ENCODE data around the gene TSC22D2. TPM values are rescaled to one million over a fixed set of nuclear protein-coding genes. Genes with fewer than 3 reads are reported as not detected.

TSC22D2 gene
- total and polyA plus RNA-seq, 2 experiments from 2014 or later = 34.9 to 38.8 TPM

GRCh38 chr3:150464684-150465083 is 56.6 kb downstream of the TSC22D2 start:
- H3K9me2 ChIP-seq (replicated peaks; ENCODE audit: insufficient read depth) = no peaks in the 10 kb centered on the region
- WGBS (ENCODE audit: low lambda C conversion rate, missing lambda C conversion rate) = 97% methylated on average over 2 of the region's 2 CpGs
- H2AFZ ChIP-seq = no peak overlapping the region
- no peak overlapping the region for H3K27ac ChIP-seq
- DNase-seq (ENCODE audit: low spot score) = no peak
- no peaks in the 10 kb centered on the region for H4K20me1 ChIP-seq (ENCODE audit: insufficient read depth, poor library complexity, severe bottlenecking)
- H3K9me3 ChIP-seq (ENCODE audit: low read depth) = no peaks in the 10 kb centered on the region
- TF ChIP-seq CTCF (IDR thresholded peaks at IDR 0.05; ENCODE audit: poor library complexity) (no peak), EZH2phosphoT487 (IDR thresholded peaks at IDR 0.05; ENCODE audit: low read depth, severe bottlenecking, unreplicated experiment) (no peak), EZH2 (IDR thresholded peaks at IDR 0.05; ENCODE audit: borderline replicate concordance) (no peak)
- H3K4me1 ChIP-seq (ENCODE audit: insufficient read depth) = peaks cover 7% of the 10 kb centered on the region
- H3K36me3 ChIP-seq (replicated peaks; ENCODE audit: insufficient read depth, low read depth) = peaks cover 4% of the 10 kb centered on the region
- H3K27me3 ChIP-seq = no peaks in the 10 kb centered on the region
- H3K4me3 ChIP-seq = no peak overlapping the region
- H3K79me2 ChIP-seq = no peaks in the 10 kb centered on the region
- no peak overlapping the region for H3K4me2 ChIP-seq

- TF ChIP-seq EZH2 (IDR thresholded peaks at IDR 0.05; ENCODE audit: borderline replicate concordance) = no peak
- Histone ChIP-seq H3K9me3 (ENCODE audit: low read depth) (no peaks in the 10 kb centered on the region), H3K9me2 (replicated peaks; ENCODE audit: insufficient read depth) (no peaks in the 10 kb centered on the region), H3K27me3 (no peaks in the 10 kb centered on the region), H3K4me2 (no peak overlapping the region), H3K4me3 (no peak overlapping the region), H3K79me2 (no peaks in the 10 kb centered on the region), H2AFZ (no peak overlapping the region), H3K36me3 (replicated peaks; ENCODE audit: insufficient read depth, low read depth) (peaks cover 4% of the 10 kb centered on the region), H3K27ac (no peak overlapping the region), H4K20me1 (ENCODE audit: insufficient read depth, poor library complexity, severe bottlenecking) (no peaks in the 10 kb centered on the region), H3K4me1 (ENCODE audit: insufficient read depth) (peaks cover 10% of the 10 kb centered on the region)
- WGBS (ENCODE audit: low lambda C conversion rate, missing lambda C conversion rate) = 100% methylated on average over 1 of the region's 1 CpG
- no peak for DNase-seq (ENCODE audit: low spot score)
Measured at GRCh38 chr3:150467381-150467780, 59.3 kb downstream of the TSC22D2 start.

GRCh38 chr3:150469031-150469930 is 61.2 kb downstream of the TSC22D2 start:
- H3K27ac ChIP-seq = peak overlapping the region; percentile 95
- peaks cover 4% of the 10 kb centered on the region for H3K36me3 ChIP-seq (replicated peaks; ENCODE audit: insufficient read depth, low read depth)
- no peak overlapping the region for H2AFZ ChIP-seq
- 83% methylated on average over 15 of the region's 15 CpGs for WGBS (ENCODE audit: low lambda C conversion rate, missing lambda C conversion rate)
- H4K20me1 ChIP-seq (ENCODE audit: insufficient read depth, poor library complexity, severe bottlenecking) = no peaks in the 10 kb centered on the region
- H3K4me3 ChIP-seq = no peak overlapping the region
- H3K79me2 ChIP-seq = no peaks in the 10 kb centered on the region
- TF ChIP-seq CTCF (IDR thresholded peaks at IDR 0.05; ENCODE audit: poor library complexity) (no peak), EZH2 (IDR thresholded peaks at IDR 0.05; ENCODE audit: borderline replicate concordance) (no peak), EZH2phosphoT487 (IDR thresholded peaks at IDR 0.05; ENCODE audit: low read depth, severe bottlenecking, unreplicated experiment) (no peak)
- H3K9me3 ChIP-seq (ENCODE audit: low read depth) = no peaks in the 10 kb centered on the region
- H3K4me1 ChIP-seq (ENCODE audit: insufficient read depth) = peaks cover 10% of the 10 kb centered on the region
- H3K9me2 ChIP-seq (replicated peaks; ENCODE audit: insufficient read depth) = no peaks in the 10 kb centered on the region
- no peaks in the 10 kb centered on the region for H3K27me3 ChIP-seq
- H3K4me2 ChIP-seq = peak overlapping the region; percentile 55
- DNase-seq (ENCODE audit: low spot score) = peak; percentile 88
